NCI-H128 (cell line): ENCODE data around the gene MIB2.

Source experiments
- DNase-seq: peaks from one replicate; lab custom pipeline; 2025; ENCODE audit not compliant: unreplicated experiment; lab: John Stamatoyannopoulos, UW

The MIB2 gene

GRCh38 chr1:1598051-1598719, 17.1 kb upstream of the MIB2 start:
- no peak for DNase-seq

GRCh38 chr1:1598720-1599029, 16.6 kb upstream of the MIB2 start:
- no peak for DNase-seq

- DNase-seq = peak; percentile 14
Measured at GRCh38 chr1:1599030-1599934, 16.0 kb upstream of the MIB2 start.

GRCh38 chr1:1599935-1600860, 15.1 kb upstream of the MIB2 start, which contains the start of gene FNDC10:
Gene FNDC10 (minus strand): TSS chr1:1600135. CDS start chr1:1600015, 120 bp downstream.
- no peak for DNase-seq

- no peak for DNase-seq
Measured at GRCh38 chr1:1600861-1601563, 14.3 kb upstream of the MIB2 start.

- no peak for DNase-seq
Measured at GRCh38 chr1:1601564-1602303, 13.6 kb upstream of the MIB2 start.

GRCh38 chr1:1602304-1602967, 12.9 kb upstream of the MIB2 start:
- no peak for DNase-seq

GRCh38 chr1:1602968-1603506, 12.3 kb upstream of the MIB2 start:
- no peak for DNase-seq

- DNase-seq = no peak
Measured at GRCh38 chr1:1603671-1604373, 11.5 kb upstream of the MIB2 start.

- no peak for DNase-seq
Measured at GRCh38 chr1:1604374-1605033, 10.8 kb upstream of the MIB2 start.

- no peak for DNase-seq
Measured at GRCh38 chr1:1605034-1605591, 10.2 kb upstream of the MIB2 start.

GRCh38 chr1:1605724-1606123, 9.6 kb upstream of the MIB2 start:
- DNase-seq = no peak

GRCh38 chr1:1606232-1606631, 9.1 kb upstream of the MIB2 start:
- no peak for DNase-seq

- DNase-seq = no peak
Measured at GRCh38 chr1:1609822-1610485, 5.3 kb upstream of the MIB2 start.

- DNase-seq = no peak
Measured at GRCh38 chr1:1610796-1611195, 4.5 kb upstream of the MIB2 start.

- no peak for DNase-seq
Measured at GRCh38 chr1:1612104-1612400, 3.2 kb upstream of the MIB2 start.

GRCh38 chr1:1613509-1614082, 1.7 kb upstream of the MIB2 start:
- DNase-seq = no peak
